ENCODE results near the gene ZNF17. TPM values are rescaled to one million over a fixed set of nuclear protein-coding genes. Genes with fewer than 3 reads are reported as not detected.

ZNF17 gene
- polyA plus RNA-seq, 3 donors = 1.4 to 3.3 (median 2.3) TPM

- Mint-ChIP-seq H3K4me3 (no peak overlapping the region), H3K27me3 (ENCODE audit: low read depth in 3 of 3) (peaks cover 0 to 2% (median 0%) of the 10 kb centered on the region in 3 donors), H3K4me1 (no peaks in the 10 kb centered on the region), H3K27ac (no peak overlapping the region), H3K36me3 (peaks cover 2 to 15% of the 10 kb centered on the region in 2 donors), H3K9me3 (peaks cover 30 to 86% (median 79%) of the 10 kb centered on the region in 7 donors)
- peak in 2 of 3 donors; percentile 4 to 11 for DNase-seq
- Histone ChIP-seq H3K4me3 (replicated peaks in 1 of 3; ENCODE audit: low read depth in 2 of 3, low read length in 3 of 3) (no peak overlapping the region), H4K20me1 (ENCODE audit: insufficient read depth, low read length) (no peaks in the 10 kb centered on the region), H3K79me2 (ENCODE audit: insufficient read depth, low read length) (no peaks in the 10 kb centered on the region), H3K4me2 (replicated peaks; ENCODE audit: extremely low read depth, low read length, poor library complexity, severe bottlenecking) (no peak overlapping the region), H3K27me3 (ENCODE audit: control insufficient read depth in 2 of 2, insufficient read depth in 2 of 2, low read length in 2 of 2) (no peaks in the 10 kb centered on the region), H2AFZ (ENCODE audit: insufficient read depth, low read depth, low read length, poor library complexity, severe bottlenecking) (no peak overlapping the region), H3K9me3 (replicated peaks in 1 of 2; ENCODE audit: control insufficient read depth in 1 of 2, insufficient read depth in 1 of 2, low read length in 2 of 2) (peaks cover 39 to 78% of the 10 kb centered on the region in 2 donors), H3K4me1 (ENCODE audit: control insufficient read depth in 1 of 2, insufficient read depth in 2 of 2, low read length in 2 of 2) (no peaks in the 10 kb centered on the region), H3K36me3 (replicated peaks in 1 of 2; ENCODE audit: control insufficient read depth in 1 of 2, insufficient read depth in 2 of 2, low read length in 2 of 2) (peaks cover 0 to 13% of the 10 kb centered on the region in 2 donors), H3K9ac (ENCODE audit: insufficient read depth, low read length, poor library complexity, severe bottlenecking) (no peak overlapping the region), H3K27ac (ENCODE audit: low read depth in 1 of 2, low read length in 2 of 2) (no peak overlapping the region)
- TF ChIP-seq CTCF (IDR thresholded peaks at IDR 0.05) = peak; percentile 30
- intact Hi-C loops (cut with micrococcal nuclease) = no loop called here
- WGBS (ENCODE audit: insufficient coverage) = 90% methylated on average over 4 of the region's 5 CpGs
These were observed 54.9 kb downstream of the ZNF17 start for GRCh38 chr19:57465680-57466381.

GRCh38 chr19:57466489-57466888, 55.5 kb downstream of the ZNF17 start:
- Histone ChIP-seq H2AFZ (ENCODE audit: insufficient read depth, low read depth, low read length, poor library complexity, severe bottlenecking) (no peak overlapping the region), H3K27me3 (ENCODE audit: control insufficient read depth in 2 of 2, insufficient read depth in 2 of 2, low read length in 2 of 2) (no peaks in the 10 kb centered on the region), H3K4me2 (replicated peaks; ENCODE audit: extremely low read depth, low read length, poor library complexity, severe bottlenecking) (no peak overlapping the region), H3K79me2 (ENCODE audit: insufficient read depth, low read length) (no peaks in the 10 kb centered on the region), H3K27ac (ENCODE audit: low read depth in 1 of 2, low read length in 2 of 2) (no peak overlapping the region), H3K9ac (ENCODE audit: insufficient read depth, low read length, poor library complexity, severe bottlenecking) (no peak overlapping the region), H3K9me3 (replicated peaks in 1 of 2; ENCODE audit: control insufficient read depth in 1 of 2, insufficient read depth in 1 of 2, low read length in 2 of 2) (peaks cover 39 to 78% of the 10 kb centered on the region in 2 donors), H3K36me3 (replicated peaks in 1 of 2; ENCODE audit: control insufficient read depth in 1 of 2, insufficient read depth in 2 of 2, low read length in 2 of 2) (peaks cover 0 to 13% of the 10 kb centered on the region in 2 donors), H3K4me3 (replicated peaks in 1 of 3; ENCODE audit: low read depth in 2 of 3, low read length in 3 of 3) (peak overlapping the region in 1 of 3 experiments; percentile 8), H3K4me1 (ENCODE audit: control insufficient read depth in 1 of 2, insufficient read depth in 2 of 2, low read length in 2 of 2) (no peaks in the 10 kb centered on the region), H4K20me1 (ENCODE audit: insufficient read depth, low read length) (no peaks in the 10 kb centered on the region)
- H3K4me1 Mint-ChIP-seq = no peaks in the 10 kb centered on the region
- WGBS (ENCODE audit: insufficient coverage) = 100% methylated on average over 2 of the region's 5 CpGs
- DNase-seq = no peak
- peaks cover 0 to 2% (median 0%) of the 10 kb centered on the region in 3 donors for H3K27me3 Mint-ChIP-seq (ENCODE audit: low read depth in 3 of 3)
- TF ChIP-seq CTCF (IDR thresholded peaks at IDR 0.05) = no peak
- H3K4me3 Mint-ChIP-seq = no peak overlapping the region
- no peak overlapping the region for H3K27ac Mint-ChIP-seq
- H3K9me3 Mint-ChIP-seq = peaks cover 30 to 88% (median 79%) of the 10 kb centered on the region in 7 donors
- H3K36me3 Mint-ChIP-seq = peaks cover 2 to 17% of the 10 kb centered on the region in 2 donors
- intact Hi-C loops (cut with micrococcal nuclease) = no loop called here

Small RNA genes lying within 50 kb of the gene (small RNA-seq; reads per million reads assigned to genes)
- not detected for gene VN1R107P (ENCODE audit: insufficient read length, low read depth)

Other genes with a start within 250 kb of the ZNF17 start
- not detected for gene DUXA, start 243.7 kb upstream of the ZNF17 start, polyA plus RNA-seq
- gene ZNF264, start 219.7 kb upstream of the ZNF17 start, polyA plus RNA-seq = 1 to 10 TPM; 5.3 to 6.9 (median 5.6) TPM
- under 1 TPM in 2 of 3 donors, not detected in 1; 0.19 to 0.44 TPM for gene AURKC, start 180.1 kb upstream of the ZNF17 start, polyA plus RNA-seq
- 1 to 10 TPM; 1.3 to 3.4 (median 3.3) TPM for gene ZNF805, start 170.5 kb upstream of the ZNF17 start, polyA plus RNA-seq
- gene ZNF460, start 130.7 kb upstream of the ZNF17 start, polyA plus RNA-seq = 1 to 10 TPM; 2.8 to 4.5 (median 3.5) TPM
- gene ZNF543, start 90.7 kb upstream of the ZNF17 start, polyA plus RNA-seq = 1 to 10 TPM in 1 of 3 donors, under 1 TPM in 2; 0.85 to 1.1 (median 0.99) TPM
- gene ZNF304, start 59.9 kb upstream of the ZNF17 start, polyA plus RNA-seq = 1 to 10 TPM in 2 of 3 donors, under 1 TPM in 1; 0.96 to 2.9 (median 1.0) TPM
- gene TRAPPC2B, start 47.6 kb upstream of the ZNF17 start, polyA plus RNA-seq = 10 to 100 TPM in 2 of 3 donors, 1 to 10 TPM in 1; 7.4 to 13.9 (median 11.5) TPM
- under 1 TPM in 2 of 3 donors, not detected in 1; 0.30 to 0.32 TPM for gene ZNF547, start 47.6 kb upstream of the ZNF17 start, polyA plus RNA-seq
- gene ZNF548, start 21.3 kb upstream of the ZNF17 start, polyA plus RNA-seq = 10 to 100 TPM in 1 of 3 donors, 1 to 10 TPM in 2; 4.6 to 20.7 (median 6.0) TPM
- 1 to 10 TPM; 3.4 to 9.0 (median 3.7) TPM for gene ZNF749, start 24.2 kb downstream of the ZNF17 start, polyA plus RNA-seq
- gene VN1R1, start 46.0 kb downstream of the ZNF17 start, polyA plus RNA-seq = under 1 TPM in 2 of 3 donors, not detected in 1; 0.07 to 0.08 TPM
- gene ZNF772, start 66.4 kb downstream of the ZNF17 start, polyA plus RNA-seq = 1 to 10 TPM in 1 of 3 donors, under 1 TPM in 2; 0.32 to 1.2 (median 0.99) TPM
- 1 to 10 TPM; 1.3 to 1.6 (median 1.4) TPM for gene ZNF419, start 76.6 kb downstream of the ZNF17 start, polyA plus RNA-seq
- gene ZNF773, start 88.8 kb downstream of the ZNF17 start, polyA plus RNA-seq = 1 to 10 TPM in 1 of 3 donors, under 1 TPM in 2; 0.87 to 1.6 (median 0.92) TPM
- 1 to 10 TPM in 1 of 3 donors, under 1 TPM in 2; 0.54 to 1.5 (median 0.74) TPM for gene ZNF549, start 116.2 kb downstream of the ZNF17 start, polyA plus RNA-seq
- 1 to 10 TPM in 1 of 3 donors, under 1 TPM in 2; 0.25 to 2.7 (median 0.65) TPM for gene ZNF550, start 148.7 kb downstream of the ZNF17 start, polyA plus RNA-seq
- 1 to 10 TPM in 2 of 3 donors, under 1 TPM in 1; 0.48 to 2.1 (median 1.4) TPM for gene ZNF416, start 167.8 kb downstream of the ZNF17 start, polyA plus RNA-seq
- gene ZIK1, start 173.0 kb downstream of the ZNF17 start, polyA plus RNA-seq = 1 to 10 TPM in 2 of 3 donors, under 1 TPM in 1; 0.51 to 1.1 (median 1.0) TPM
- gene ZNF530, start 188.7 kb downstream of the ZNF17 start, polyA plus RNA-seq = 1 to 10 TPM in 1 of 3 donors, under 1 TPM in 2; 0.72 to 1.3 (median 0.84) TPM
- 1 to 10 TPM; 2.2 to 5.4 (median 3.3) TPM for gene ZNF134, start 203.1 kb downstream of the ZNF17 start, polyA plus RNA-seq
- 10 to 100 TPM in 1 of 3 donors, 1 to 10 TPM in 2; 4.5 to 13.9 (median 6.1) TPM for gene ZNF211, start 222.0 kb downstream of the ZNF17 start, polyA plus RNA-seq